GM12878 (cell line): ENCODE data around the gene OXCT1. TPM values are rescaled to one million over a fixed set of nuclear protein-coding genes. Genes with fewer than 3 reads are reported as not detected.

ENCODE experiments used
- ATAC-seq: fragments of 200-7000 bp; cut with Tn5 transposase; 3 replicates; pipeline ENCODE4 v1.9.1; 2020; ENCODE audit warnings: mild to moderate bottlenecking, moderate library complexity
- BruUV-seq: library from RNA; stranded (reverse); fragments of 400-500 nt; replicated peaks from 2 replicates; lab custom pipeline; 2021; lab: Mats Ljungman, UMichigan
- CTCF ChIA-PET: fragments of 300-600 bp; sonication (Branson Sonifier 250); formaldehyde crosslinking; extraction: SDS; loops from one replicate; lab custom pipeline; 2021; ENCODE audit warnings: inconsistent platforms; lab: Yijun Ruan, JAX
- POLR2A ChIA-PET: fragments of 350-600 bp; formaldehyde crosslinking; extraction: SDS; loops from one replicate; lab custom pipeline; 2021; ENCODE audit warnings: inconsistent platforms; lab: Charles Lee
- RAD21 ChIA-PET: fragments of 300-600 bp; sonication (Branson Sonifier 250); formaldehyde crosslinking; loops from one replicate; lab custom pipeline; 2023; ENCODE audit warnings: antibody characterized with exemption; ENCODE audit not compliant: unreplicated experiment; lab: Charles Lee
- SMC1A ChIA-PET: fragments of 300-600 bp; sonication (Branson Sonifier 250); formaldehyde crosslinking; loops from one replicate; lab custom pipeline; 2023; ENCODE audit not compliant: unreplicated experiment, uncharacterized antibody; lab: Charles Lee
- DNase-seq: peaks from one replicate; pipeline ENCODE4 v3.0.0-alpha.2; 2011; ENCODE audit warnings: low read depth, low spot score
- FAIRE-seq: peaks from 3 replicates; lab custom pipeline; 2011; peaks lifted over from hg19 to GRCh38; lab: Jason Lieb, UNC
- H2AFZ ChIP-seq: 2 replicates; pipeline ENCODE4 v1.6.0; 2011; ENCODE audit warnings: low read depth, low read length, control low read depth; ENCODE audit not compliant: control insufficient read depth
- H3K27ac ChIP-seq: 2 replicates; pipeline ENCODE4 v1.5.1; 2011; ENCODE audit warnings: control low read depth; ENCODE audit not compliant: control insufficient read depth, insufficient read depth
- H3K27me3 ChIP-seq, 2 experiments: replicated peaks in 1 of 2; 2 replicates each; pipeline versions ENCODE4 v1.6.0 to v1.6.1; 2011; ENCODE audit warnings: low read length in 1 of 2; ENCODE audit not compliant: control insufficient read depth in 2 of 2, insufficient read depth in 2 of 2
- H3K36me3 ChIP-seq, 2 experiments: 2 replicates each; pipeline ENCODE4 v1.5.1; 2011; ENCODE audit warnings: low read length in 1 of 2; ENCODE audit not compliant: control insufficient read depth in 2 of 2, insufficient read depth in 2 of 2
- H3K4me1 ChIP-seq: 2 replicates; pipeline ENCODE4 v1.6.1; 2011; ENCODE audit warnings: mild to moderate bottlenecking, low read length, moderate library complexity, mixed read lengths; ENCODE audit not compliant: control insufficient read depth, insufficient read depth
- H3K4me2 ChIP-seq: 2 replicates; pipeline ENCODE4 v1.6.0; 2011; ENCODE audit warnings: control low read depth; ENCODE audit not compliant: control insufficient read depth, insufficient read depth
- H3K4me3 ChIP-seq: fragments of 200-600 bp; sonication (generic); 2 replicates; pipeline ENCODE4 v1.5.1; 2016
- H3K79me2 ChIP-seq: 2 replicates; pipeline ENCODE4 v1.6.0; 2011; ENCODE audit warnings: low read length; ENCODE audit not compliant: control insufficient read depth, insufficient read depth
- H3K9ac ChIP-seq: 2 replicates; pipeline ENCODE4 v1.8.0; 2011; ENCODE audit warnings: low read length, control low read depth, mixed read lengths; ENCODE audit not compliant: control insufficient read depth, insufficient read depth
- H3K9me3 ChIP-seq: replicated peaks from 3 replicates; pipeline ENCODE4 v1.5.1; 2011; ENCODE audit warnings: mild to moderate bottlenecking, low read length; ENCODE audit not compliant: control insufficient read depth, insufficient read depth
- H4K20me1 ChIP-seq: 2 replicates; pipeline ENCODE4 v1.6.0; 2011; ENCODE audit not compliant: control insufficient read depth, insufficient read depth
- ATF3 ChIP-seq: IDR thresholded peaks from 2 replicates; pipeline ENCODE4 v1.6.1; 2011; ENCODE audit warnings: low read depth, mild to moderate bottlenecking, low read length, moderate library complexity, borderline replicate concordance; ENCODE audit errors: extremely low read depth
- FOS ChIP-seq: IDR thresholded peaks from 3 replicates; pipeline ENCODE4 v1.6.1; 2011; ENCODE audit warnings: borderline replicate concordance; ENCODE audit not compliant: insufficient read length; ENCODE audit errors: extremely low read depth
- IKZF2 ChIP-seq, 2 experiments: fragments of 450-650 bp; IDR thresholded peaks; 2 replicates each; pipeline ENCODE4 v1.6.1; 2017; ENCODE audit warnings: mild to moderate bottlenecking in 2 of 2, moderate library complexity in 2 of 2
- IRF5 ChIP-seq: fragments of 450-650 bp; IDR thresholded peaks from 2 replicates; pipeline ENCODE4 v1.6.1; 2017; ENCODE audit warnings: borderline replicate concordance
- JUNB ChIP-seq: IDR thresholded peaks from 2 replicates; pipeline ENCODE4 v1.6.1; 2016; ENCODE audit warnings: antibody characterized with exemption, mild to moderate bottlenecking
- JUND ChIP-seq: IDR thresholded peaks from 2 replicates; pipeline ENCODE4 v1.6.1; 2012; ENCODE audit warnings: low read depth, mild to moderate bottlenecking, low read length, improper control_type of control experiment, moderate library complexity
- KDM1A ChIP-seq: fragments of 200-600 bp; sonication (generic); IDR thresholded peaks from 2 replicates; pipeline ENCODE4 v1.6.1; 2016; ENCODE audit warnings: borderline replicate concordance
- MEF2A ChIP-seq: IDR thresholded peaks from 2 replicates; pipeline ENCODE4 v1.6.1; 2011; ENCODE audit warnings: low read depth, mild to moderate bottlenecking, low read length, moderate library complexity; ENCODE audit not compliant: insufficient read depth
- NR2F1 ChIP-seq: fragments of 450-650 bp; conservative IDR thresholded peaks from 2 replicates; pipeline ENCODE4 v1.6.1; 2017; ENCODE audit warnings: mild to moderate bottlenecking
- NRF1 ChIP-seq: conservative IDR thresholded peaks from 2 replicates; pipeline ENCODE4 v1.6.1; 2011; ENCODE audit warnings: mild to moderate bottlenecking, low read depth, low read length, improper control_type of control experiment
- RAD51 ChIP-seq: fragments of 450-650 bp; IDR thresholded peaks from 2 replicates; pipeline ENCODE4 v1.6.1; 2016; ENCODE audit warnings: moderate library complexity, mild to moderate bottlenecking, inconsistent platforms
- RELA ChIP-seq: fragments of 450-650 bp; IDR thresholded peaks from 2 replicates; pipeline ENCODE4 v1.8.0; 2014; ENCODE audit warnings: borderline replicate concordance; ENCODE audit not compliant: partially characterized antibody
- RUNX3 ChIP-seq: IDR thresholded peaks from 2 replicates; pipeline ENCODE4 v1.6.1; 2012; ENCODE audit warnings: low read length, inconsistent platforms
- SIX5 ChIP-seq: IDR thresholded peaks from 2 replicates; pipeline ENCODE4 v1.6.1; 2011; ENCODE audit warnings: mild to moderate bottlenecking, low read depth, low read length, moderate library complexity; ENCODE audit not compliant: severe bottlenecking
- TCF12 ChIP-seq: IDR thresholded peaks from 2 replicates; pipeline ENCODE4 v1.6.1; 2011; ENCODE audit warnings: low read depth, mild to moderate bottlenecking, low read length
- ZBTB33 ChIP-seq: fragments of 450-650 bp; IDR thresholded peaks from 2 replicates; pipeline ENCODE4 v1.6.1; 2017; ENCODE audit warnings: mild to moderate bottlenecking
- WGBS: methylation state at CpG from one replicate; pipeline ENCODE4 v1.1.6; 2016; ENCODE audit warnings: low lambda C conversion rate; ENCODE audit not compliant: insufficient replicate concordance, insufficient coverage; ENCODE audit errors: missing lambda C conversion rate; 5-methylcytosine and 5-hydroxymethylcytosine counted together
- in situ Hi-C: fragments of 300-500 bp; cut with MboI; formaldehyde crosslinking; loops from 9 replicates; pipeline ENCODE4 v1.14.3; 2018; ENCODE audit warnings: mixed read lengths
- intact Hi-C: fragments of 100-400 bp; cut with micrococcal nuclease; formaldehyde crosslinking; loops from one replicate; pipeline ENCODE4 v1.14.2; 2022; ENCODE audit not compliant: unreplicated experiment
- polyA plus RNA-seq, 11 experiments: library from polyadenylated mRNA; depleted of rRNA in 4 of 11; unstranded in 6 of 11; stranded (reverse) in 5 of 11; fragments of >200 nt; fragmentation: Nextera tagmentation in 4 of 11; fragmentation: Illumina TruSeq in 1 of 11; extraction: Ambion mirVana in 4 of 11; extraction: Trizol in 1 of 11; gene quantifications; 1 replicate in 1 of 11; 2 replicates in 10 of 11; pipeline versions ENCODE4 v1.2.1 to v1.2.3, GENCODE V29; 2011 to 2016; ENCODE audit warnings: inconsistent platforms in 2 of 11, missing spikeins in 2 of 11, low read depth in 1 of 11
- total RNA-seq, 4 experiments: library from RNA; depleted of rRNA in 3 of 4; stranded (reverse); fragments of >200 nt in 3 of 4; fragmentation: Illumina TruSeq in 1 of 4; extraction: Trizol in 1 of 4; gene quantifications; 2 replicates each; pipeline versions ENCODE4 v1.2.1 to v1.2.3, GENCODE V29; 2013 to 2021

Gene OXCT1
- total and polyA plus RNA-seq, 10 of the 15 experiments (the other 5 are each of a cell fraction or from before 2014, with no cell fraction given), result 46.9 to 103 (median 70.5) TPM

DNA sequence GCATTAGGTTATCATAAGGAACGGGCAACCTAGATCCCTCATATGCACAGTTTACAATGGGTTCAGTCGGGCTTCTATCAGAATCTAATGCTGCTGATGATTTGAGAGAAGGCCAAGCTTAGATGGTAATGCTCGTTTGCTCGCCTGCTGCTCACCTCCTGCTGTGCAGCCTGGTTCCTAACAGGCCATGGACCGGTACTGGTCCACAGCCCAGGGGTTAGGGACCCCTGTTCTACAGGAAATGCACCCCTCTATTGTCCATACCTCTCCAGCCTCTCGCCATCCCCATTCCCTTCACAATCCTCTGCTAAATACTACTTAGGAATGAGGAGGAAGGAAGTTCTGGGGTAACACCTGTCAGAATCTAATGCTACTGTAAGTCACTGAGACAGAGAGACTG, 75.1 kb downstream of the OXCT1 start:
- ChIA-PET CTCF (interaction anchor here (1.5 kb wide), 1 partner anchor 9 kb away, joined by 5 read pairs; no protein-coding TSS in a partner anchor), SMC1A (interaction anchor here (2.5 kb wide), 2 partner anchors 8 to 12 kb away, joined by 9 to 11 read pairs; no protein-coding TSS in a partner anchor), POLR2A (interaction anchor here (0.9 kb wide), 1 partner anchor 10 kb away, joined by 3 read pairs; no protein-coding TSS in a partner anchor), RAD21 (no interaction called here)
- Histone ChIP-seq H2AFZ (no peak overlapping the region), H4K20me1 (no peaks in the 10 kb centered on the region), H3K27ac (no peak overlapping the region), H3K9me3 (no peaks in the 10 kb centered on the region), H3K27me3 (no peaks in the 10 kb centered on the region), H3K36me3 (peaks cover 2 to 19% of the 10 kb centered on the region in 2 experiments; a peak in 2 of 4 replicates), H3K4me3 (no peak overlapping the region), H3K9ac (no peak overlapping the region), H3K79me2 (no peaks in the 10 kb centered on the region), H3K4me1 (no peaks in the 10 kb centered on the region), H3K4me2 (no peak overlapping the region)
- BruUV-seq, result no TSS peak
- in situ Hi-C loops (no loop called here), intact Hi-C loops (no loop called here)
- TF ChIP-seq SIX5, result no peak
- TF ChIP-seq RAD51, result no peak
- no peak for TF ChIP-seq JUND
- TF ChIP-seq ATF3, result no peak
- no peak for TF ChIP-seq FOS
- no peak for TF ChIP-seq NR2F1
- no peak for TF ChIP-seq NRF1
- no peak for ATAC-seq
- no peak for DNase-seq
- FAIRE-seq, result no peak
- WGBS, result 98% methylated on average over 6 of the region's 6 CpGs

DNA sequence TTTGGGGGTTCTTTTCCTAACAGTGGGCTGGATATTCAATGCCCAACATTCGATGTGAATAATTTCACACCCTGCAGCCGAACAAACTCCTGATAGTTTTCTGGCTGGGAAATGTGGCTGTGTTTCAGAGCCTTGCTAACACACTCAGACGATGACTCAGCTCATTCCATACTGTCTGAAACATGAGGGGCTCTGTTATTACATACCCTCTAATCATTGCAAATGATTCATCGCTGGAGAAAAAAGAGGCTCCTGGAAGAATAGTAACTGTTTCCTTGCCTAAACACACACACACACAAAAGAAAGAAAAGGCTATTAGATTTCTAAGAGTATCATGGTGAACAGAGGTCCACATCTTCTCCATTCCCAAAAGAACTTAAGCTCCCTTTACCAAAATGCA, 75.8 kb downstream of the OXCT1 start:
- Histone ChIP-seq H3K9me3 (no peaks in the 10 kb centered on the region), H3K4me3 (no peak overlapping the region), H3K4me1 (no peaks in the 10 kb centered on the region), H3K27ac (no peak overlapping the region), H3K79me2 (no peaks in the 10 kb centered on the region), H2AFZ (no peak overlapping the region), H3K36me3 (peaks cover 2 to 19% of the 10 kb centered on the region in 2 experiments; a peak in 2 of 4 replicates), H3K27me3 (no peaks in the 10 kb centered on the region), H3K9ac (no peak overlapping the region), H4K20me1 (no peaks in the 10 kb centered on the region), H3K4me2 (no peak overlapping the region)
- no peak for ATAC-seq
- ChIA-PET SMC1A (interaction anchor here (1.2 to 2.5 kb wide), 4 partner anchors 8 to 20 kb away, joined by 3 to 11 read pairs (median 10); no protein-coding TSS in a partner anchor), CTCF (interaction anchor here (1.5 kb wide), 1 partner anchor 9 kb away, joined by 5 read pairs; no protein-coding TSS in a partner anchor), RAD21 (no interaction called here), POLR2A (interaction anchor here (0.9 kb wide), 1 partner anchor 9 kb away, joined by 3 read pairs; no protein-coding TSS in a partner anchor)
- 100% methylated on average over 4 of the region's 4 CpGs for whole genome bisulfite sequencing
- no TSS peak for BruUV-seq
- in situ Hi-C loops, result no loop called here
- no peak for FAIRE-seq
- intact Hi-C loops, result no loop called here
- no peak for DNase-seq
- no peak for TF ChIP-seq KDM1A
- TF ChIP-seq RUNX3, result no peak
- no peak for TF ChIP-seq RELA
- no peak for TF ChIP-seq ZBTB33
- TF ChIP-seq MEF2A, result no peak
- TF ChIP-seq TCF12, result no peak
- no peak for TF ChIP-seq IKZF2 (IDR thresholded peaks at IDR 0.05)
- no peak for TF ChIP-seq JUNB
- no peak for TF ChIP-seq IRF5
